Measurements from ENCODE around the gene KLHL22. TPM values are rescaled to one million over a fixed set of nuclear protein-coding genes. Genes with fewer than 3 reads are reported as not detected.

Gene KLHL22
- total and polyA plus RNA-seq, 2 of the 13 experiments (the other 11 are each of a cell fraction or from before 2014, with no cell fraction given), result 10.9 to 14.8 TPM

GRCh38 chr22:20495861-20496681, 476 bp upstream of the KLHL22 start (continued):
- TF ChIP-seq ATRX (CRISPR knock-in tag; IDR thresholded peaks at IDR 0.05; ENCODE audit: borderline replicate concordance), result no peak
- no peak for TF ChIP-seq ZNF337 (CRISPR knock-in tag; IDR thresholded peaks at IDR 0.05; ENCODE audit: borderline replicate concordance, low read depth)
- no peak for TF ChIP-seq GTF3A (CRISPR knock-in tag; conservative IDR thresholded peaks at IDR 0.05)
- TF ChIP-seq ZNF660 (CRISPR knock-in tag; IDR thresholded peaks at IDR 0.05; ENCODE audit: borderline replicate concordance, low read depth), result no peak
- TF ChIP-seq ZNF512 (CRISPR knock-in tag; IDR thresholded peaks at IDR 0.05), result peak; percentile 99
- TF ChIP-seq KDM5A (IDR thresholded peaks at IDR 0.05; ENCODE audit: borderline replicate concordance, low read length), result no peak; the same call in 1 of the 2 replicates
- 0 out of 2 replicates have a peak, but pooled peaks have one; percentile 15 for TF ChIP-seq ZNF329 (CRISPR knock-in tag; IDR thresholded peaks at IDR 0.05; ENCODE audit: low read depth)
- TF ChIP-seq SMARCE1 (IDR thresholded peaks at IDR 0.05; ENCODE audit: borderline replicate concordance), result no peak
- TF ChIP-seq ZNF441 (CRISPR knock-in tag; IDR thresholded peaks at IDR 0.05; ENCODE audit: borderline replicate concordance), result no peak; the same call in 1 of the 2 replicates
- peak; percentile 37; the same call in 1 of the 2 replicates for TF ChIP-seq ZNF281 (CRISPR knock-in tag; IDR thresholded peaks at IDR 0.05; ENCODE audit: borderline replicate concordance)
- no peak for TF ChIP-seq ZNF335 (CRISPR knock-in tag; IDR thresholded peaks at IDR 0.05)
- peak; percentile 43; the same call in 1 of the 2 replicates for TF ChIP-seq SIN3A (IDR thresholded peaks at IDR 0.05; ENCODE audit: borderline replicate concordance, low read depth, low read length)
- TF ChIP-seq ZNF160 (CRISPR knock-in tag; IDR thresholded peaks at IDR 0.05), result no peak; the same call in 1 of the 2 replicates
- no peak for TF ChIP-seq ZNF720 (CRISPR knock-in tag; IDR thresholded peaks at IDR 0.05)
- no peak for TF ChIP-seq ZNF777 (CRISPR knock-in tag; IDR thresholded peaks at IDR 0.05)
- no peak for TF ChIP-seq CHD4 (IDR thresholded peaks at IDR 0.05; ENCODE audit: borderline replicate concordance, low read length)
- TF ChIP-seq HNF4A (CRISPR knock-in tag; IDR thresholded peaks at IDR 0.05), result no peak
- TF ChIP-seq ZNF543 (CRISPR knock-in tag; IDR thresholded peaks at IDR 0.05), result no peak
- TF ChIP-seq RAD21 (CRISPR knock-in tag; IDR thresholded peaks at IDR 0.05), result peak; percentile 50
- peak; percentile 36; the same call in 1 of the 2 replicates for TF ChIP-seq AFF4 (CRISPR knock-in tag; IDR thresholded peaks at IDR 0.05)
- no peak for TF ChIP-seq IRX3 (CRISPR knock-in tag; IDR thresholded peaks at IDR 0.05; ENCODE audit: borderline replicate concordance, low read depth)
- no peak for TF ChIP-seq ZNF20 (CRISPR knock-in tag; IDR thresholded peaks at IDR 0.05)

Measured in HepG2 (cell line).